SK-N-SH treated with all-trans-retinoic acid at 6 μM for 48 hours (cell line): ENCODE data around the gene UQCR11.

Experiments
- ATAC-seq: fragments of 200-7000 bp; cut with Tn5 transposase; 3 replicates; pipeline ENCODE4 v1.9.1; 2020; ENCODE audit warnings: mild to moderate bottlenecking, moderate library complexity
- ARNTL ChIP-seq: fragments of 450-650 bp; formaldehyde crosslinking; IDR thresholded peaks from 2 replicates; pipeline ENCODE4 v1.5.0; 2020; ENCODE audit warnings: low read depth, mild to moderate bottlenecking, moderate library complexity, borderline replicate concordance
- BACH2 ChIP-seq: fragments of 250-450 bp; sonication (Bioruptor Pico); IDR thresholded peaks from 2 replicates; pipeline ENCODE4 v1.9.0; 2021; ENCODE audit warnings: mild to moderate bottlenecking, borderline replicate concordance
- CREB5 ChIP-seq: fragments of 250-450 bp; sonication (Bioruptor Pico); IDR thresholded peaks from 2 replicates; pipeline ENCODE4 v1.5.1; 2020; ENCODE audit warnings: low read depth, mild to moderate bottlenecking, moderate library complexity
- CSDC2 ChIP-seq: fragments of 250-450 bp; sonication (Bioruptor Pico); IDR thresholded peaks from 2 replicates; pipeline ENCODE4 v1.5.0; 2020; ENCODE audit warnings: mild to moderate bottlenecking, moderate library complexity
- CSRNP3 ChIP-seq: fragments of 250-450 bp; sonication (Bioruptor Pico); IDR thresholded peaks from 2 replicates; pipeline ENCODE4 v1.5.1; 2021; ENCODE audit warnings: mild to moderate bottlenecking, moderate library complexity
- ESRRG ChIP-seq: fragments of 250-450 bp; sonication (Bioruptor Pico); IDR thresholded peaks from 2 replicates; pipeline ENCODE4 v1.6.1; 2021; ENCODE audit warnings: mild to moderate bottlenecking
- GLIS3 ChIP-seq: fragments of 250-450 bp; sonication (Bioruptor Pico); IDR thresholded peaks from 2 replicates; pipeline ENCODE4 v1.5.0; 2020; ENCODE audit warnings: mild to moderate bottlenecking, moderate library complexity
- ISL1 ChIP-seq: fragments of 250-450 bp; sonication (Bioruptor Pico); IDR thresholded peaks from 2 replicates; pipeline ENCODE4 v2.1.2; 2022; ENCODE audit warnings: mild to moderate bottlenecking, moderate library complexity
- OSR1 ChIP-seq: fragments of 250-450 bp; sonication (Bioruptor Pico); IDR thresholded peaks from 2 replicates; pipeline ENCODE4 v1.8.0; 2022; ENCODE audit warnings: moderate library complexity, mild to moderate bottlenecking, inconsistent platforms
- POU6F1 ChIP-seq: fragments of 250-450 bp; sonication (Bioruptor Pico); IDR thresholded peaks from 2 replicates; pipeline ENCODE4 v1.8.0; 2021; ENCODE audit warnings: low read depth, mild to moderate bottlenecking, moderate library complexity, borderline replicate concordance
- PPARA ChIP-seq: fragments of 250-450 bp; sonication (Bioruptor Pico); IDR thresholded peaks from 2 replicates; pipeline ENCODE4 v1.5.0; 2020; ENCODE audit warnings: mild to moderate bottlenecking, borderline replicate concordance
- RARB ChIP-seq: fragments of 250-450 bp; sonication (Bioruptor Pico); IDR thresholded peaks from 2 replicates; pipeline ENCODE4 v1.8.0; 2021; ENCODE audit warnings: mild to moderate bottlenecking, moderate library complexity
- SNAI2 ChIP-seq: fragments of 250-450 bp; sonication (Bioruptor Pico); IDR thresholded peaks from 2 replicates; pipeline ENCODE4 v1.5.0; 2020; ENCODE audit warnings: mild to moderate bottlenecking, moderate library complexity
- TCF4 ChIP-seq: fragments of 250-450 bp; sonication (Bioruptor Pico); IDR thresholded peaks from 2 replicates; pipeline ENCODE4 v1.8.0; 2021; ENCODE audit warnings: mild to moderate bottlenecking, moderate library complexity, borderline replicate concordance
- TOX ChIP-seq: fragments of 250-450 bp; sonication (Bioruptor Pico); IDR thresholded peaks from 2 replicates; pipeline ENCODE4 v1.8.0; 2021; ENCODE audit warnings: mild to moderate bottlenecking, moderate library complexity, borderline replicate concordance
- TSHZ2 ChIP-seq: fragments of 250-450 bp; sonication (Bioruptor Pico); IDR thresholded peaks from 2 replicates; pipeline ENCODE4 v1.5.0; 2020; ENCODE audit warnings: mild to moderate bottlenecking, moderate library complexity
- ZFP3 ChIP-seq: fragments of 250-450 bp; sonication (Bioruptor Pico); IDR thresholded peaks from 2 replicates; pipeline ENCODE4 v1.5.0; 2020; ENCODE audit warnings: mild to moderate bottlenecking, moderate library complexity
- ZFP30 ChIP-seq: fragments of 450-650 bp; formaldehyde crosslinking; IDR thresholded peaks from 2 replicates; pipeline ENCODE4 v1.5.0; 2022; ENCODE audit warnings: mild to moderate bottlenecking, moderate library complexity
- ZNF565 ChIP-seq: fragments of 450-650 bp; formaldehyde crosslinking; conservative IDR thresholded peaks from 2 replicates; pipeline ENCODE4 v1.5.0; 2020; ENCODE audit warnings: low read depth, mild to moderate bottlenecking, moderate library complexity
- ZNF70 ChIP-seq: fragments of 450-650 bp; formaldehyde crosslinking; IDR thresholded peaks from 2 replicates; pipeline ENCODE4 v1.5.0; 2020; ENCODE audit warnings: mild to moderate bottlenecking, moderate library complexity
- ZNF8 ChIP-seq: fragments of 450-650 bp; formaldehyde crosslinking; IDR thresholded peaks from 2 replicates; pipeline ENCODE4 v1.5.0; 2020; ENCODE audit warnings: mild to moderate bottlenecking, moderate library complexity

The UQCR11 gene

GRCh38 chr19:1621021-1621420 lies 15.8 kb upstream of the UQCR11 start:
- ATAC-seq, result no peak
- TF ChIP-seq ARNTL, result no peak
- TF ChIP-seq ZFP3 (CRISPR knock-in tag), result no peak
- no peak for TF ChIP-seq SNAI2 (CRISPR knock-in tag)
- no peak for TF ChIP-seq POU6F1 (CRISPR knock-in tag)
- TF ChIP-seq ZNF70 (CRISPR knock-in tag), result no peak
- no peak for TF ChIP-seq CREB5 (CRISPR knock-in tag)
- TF ChIP-seq CSDC2, result no peak
- no peak for TF ChIP-seq ESRRG (CRISPR knock-in tag)
- TF ChIP-seq BACH2 (CRISPR knock-in tag), result no peak
- TF ChIP-seq ZNF565 (CRISPR knock-in tag), result no peak
- no peak for TF ChIP-seq RARB (CRISPR knock-in tag)
- TF ChIP-seq TCF4 (CRISPR knock-in tag), result no peak
- TF ChIP-seq CSRNP3, result no peak
- no peak for TF ChIP-seq TOX (CRISPR knock-in tag)
- no peak for TF ChIP-seq ZFP30 (CRISPR knock-in tag)
- no peak for TF ChIP-seq GLIS3 (CRISPR knock-in tag)
- TF ChIP-seq OSR1 (CRISPR knock-in tag), result no peak
- TF ChIP-seq, all 23 proteins: peak for 0

- TF ChIP-seq ZFP30 (CRISPR knock-in tag), result no peak
- TF ChIP-seq TCF4 (CRISPR knock-in tag), result no peak
- no peak for TF ChIP-seq ZNF70 (CRISPR knock-in tag)
- TF ChIP-seq CSDC2, result no peak
- TF ChIP-seq ZFP3 (CRISPR knock-in tag), result no peak
- no peak for TF ChIP-seq CREB5 (CRISPR knock-in tag)
- no peak for ATAC-seq
Observed at GRCh38 chr19:1620502-1620901, 15.2 kb upstream of the UQCR11 start.

GRCh38 chr19:1619703-1620102 lies 14.4 kb upstream of the UQCR11 start:
- no peak for ATAC-seq
- TF ChIP-seq RARB (CRISPR knock-in tag) (no peak), ZNF565 (CRISPR knock-in tag) (no peak), ZNF70 (CRISPR knock-in tag) (no peak), ZFP30 (CRISPR knock-in tag) (no peak), POU6F1 (CRISPR knock-in tag) (no peak), CSRNP3 (no peak)
- TF ChIP-seq, all 23 proteins: peak for 0

GRCh38 chr19:1619094-1619439 lies 13.8 kb upstream of the UQCR11 start:
- ATAC-seq, result no peak
- TF ChIP-seq CSDC2 (no peak), PPARA (CRISPR knock-in tag) (no peak), ZNF8 (CRISPR knock-in tag) (no peak), ZNF565 (CRISPR knock-in tag) (no peak), GLIS3 (CRISPR knock-in tag) (no peak), BACH2 (CRISPR knock-in tag) (no peak), ISL1 (no peak), ZFP30 (CRISPR knock-in tag) (no peak), TOX (CRISPR knock-in tag) (no peak), RARB (CRISPR knock-in tag) (no peak), TSHZ2 (CRISPR knock-in tag) (no peak), CSRNP3 (no peak), SNAI2 (CRISPR knock-in tag) (no peak)
